AG04449 (cell line): ENCODE data around the gene NGRN.

Experiments used
- CTCF ChIA-PET: fragments of 350-600 bp; formaldehyde crosslinking; extraction: SDS; loops from one replicate; lab custom pipeline; 2021; ENCODE audit warnings: antibody characterized with exemption; lab: Yijun Ruan, JAX
- POLR2A ChIA-PET: fragments of 400-600, 350-600 bp; formaldehyde crosslinking; extraction: SDS; loops from one replicate; lab custom pipeline; 2020; ENCODE audit warnings: antibody characterized with exemption, inconsistent platforms; lab: Yijun Ruan, JAX
- DNase-seq: peaks from one replicate; pipeline ENCODE4 v3.0.0-alpha.2; 2010; ENCODE audit warnings: low read depth, low spot score
- H3K4me3 ChIP-seq: 2 replicates; pipeline ENCODE4 v1.5.1; 2011; ENCODE audit warnings: low read depth, mild to moderate bottlenecking, control low read depth, low read length
- CTCF ChIP-seq: IDR thresholded peaks from one replicate; pipeline ENCODE4 v1.5.1; 2011; ENCODE audit warnings: mild to moderate bottlenecking, moderate library complexity, low read length, control low read depth, inconsistent platforms; ENCODE audit not compliant: insufficient read depth; ENCODE audit errors: missing control alignments

The NGRN gene

DNA sequence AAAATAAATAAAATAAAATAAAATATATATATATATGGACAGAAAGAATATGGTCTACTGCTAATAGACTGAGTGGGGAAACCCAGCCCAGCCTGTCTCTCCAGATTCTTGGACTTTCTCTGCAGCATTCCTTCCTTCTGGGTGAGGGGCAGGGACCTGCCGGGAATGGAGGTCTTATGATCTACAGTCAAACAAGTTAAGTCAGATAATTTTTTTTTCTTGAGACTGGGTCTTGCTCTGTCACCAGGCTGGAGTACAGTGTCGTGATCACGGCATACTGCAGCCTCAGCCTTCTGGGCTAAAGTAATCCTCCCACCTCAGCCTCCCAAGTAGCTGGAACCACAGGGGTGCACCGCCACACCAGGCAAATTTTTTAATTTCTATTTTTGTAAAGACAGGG, 53.1 kb downstream of the NGRN start:
- CTCF ChIA-PET: interaction anchor here (1.5 to 8.0 kb wide), 12 partner anchors 8 to 566 kb away, joined by 6 to 356 read pairs (median 23); partner anchors contain the start of gene FES
- DNase-seq: no peak
- no peak overlapping the region for H3K4me3 ChIP-seq
- no peak for TF ChIP-seq CTCF
- POLR2A ChIA-PET: no interaction called here

GRCh38 chr15:90320062-90320884, 54.8 kb downstream of the NGRN start:
- CTCF ChIA-PET: interaction anchor here (0.6 to 8.0 kb wide), 83 partner anchors 10 to 614 kb away, joined by 3 to 356 read pairs (median 5); partner anchors contain the start of genes FES, HDDC3, IQGAP1 and UNC45A
- H3K4me3 ChIP-seq: 0 out of 2 replicates have a peak overlapping the region, but pooled peaks have one; percentile 12
- POLR2A ChIA-PET: no interaction called here

GRCh38 chr15:90320885-90321278, 55.4 kb downstream of the NGRN start:
- TF ChIP-seq CTCF: no peak
- H3K4me3 ChIP-seq: no peak overlapping the region
- ChIA-PET CTCF (interaction anchor here (0.8 to 8.0 kb wide), 45 partner anchors 10 to 614 kb away, joined by 3 to 356 read pairs (median 8); partner anchors contain the start of genes FES, HDDC3 and UNC45A), POLR2A (no interaction called here)
- DNase-seq: no peak

More at GRCh38 chr15:90320062-90320884, 54.8 kb downstream of the NGRN start:
- TF ChIP-seq CTCF: peak; percentile 98
- DNase-seq: peak; percentile 58
